ENCODE measurements around the gene SH3PXD2B.

SH3PXD2B gene

DNA sequence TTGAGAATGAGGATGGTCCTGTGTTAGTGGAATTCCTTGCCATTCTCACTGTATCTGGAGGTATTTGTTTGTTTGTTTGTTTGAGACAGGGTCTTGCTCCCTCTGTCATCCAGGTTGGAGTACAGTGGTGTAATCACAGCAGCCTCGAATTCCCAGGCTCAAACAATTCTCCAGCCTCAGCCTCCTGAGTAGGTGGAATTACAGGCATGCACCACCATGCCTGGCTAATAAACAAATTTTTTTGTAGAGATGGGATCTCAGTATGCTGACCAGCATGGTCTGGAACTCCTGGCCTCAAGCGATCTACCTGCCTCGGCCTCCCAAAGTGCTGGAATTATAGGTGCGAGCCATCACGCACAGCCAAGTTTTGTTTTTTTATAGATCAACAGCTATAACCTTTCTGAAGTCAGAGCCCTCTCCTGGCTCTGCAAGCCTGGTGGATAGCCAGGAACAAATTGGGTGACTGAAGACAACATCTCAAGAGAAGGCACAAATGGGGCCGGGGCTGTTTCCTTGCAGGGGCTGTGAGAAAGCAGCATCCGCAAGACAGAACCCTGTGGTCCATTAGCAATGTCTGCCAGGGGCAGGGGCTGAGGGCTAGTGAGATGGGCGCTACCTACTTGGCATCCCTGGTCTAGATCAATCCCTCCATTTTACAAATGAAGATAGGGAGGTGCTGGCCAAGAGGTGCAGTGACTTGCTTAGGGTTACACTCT lies 18.8 kb downstream of the SH3PXD2B start:
- TF ChIP-seq FOXP2 (optimal IDR thresholded peaks at IDR 0.05; ENCODE audit: borderline replicate concordance, extremely low read depth, extremely low read length, insufficient read depth) = no peak
- TF ChIP-seq, protein P1, sequence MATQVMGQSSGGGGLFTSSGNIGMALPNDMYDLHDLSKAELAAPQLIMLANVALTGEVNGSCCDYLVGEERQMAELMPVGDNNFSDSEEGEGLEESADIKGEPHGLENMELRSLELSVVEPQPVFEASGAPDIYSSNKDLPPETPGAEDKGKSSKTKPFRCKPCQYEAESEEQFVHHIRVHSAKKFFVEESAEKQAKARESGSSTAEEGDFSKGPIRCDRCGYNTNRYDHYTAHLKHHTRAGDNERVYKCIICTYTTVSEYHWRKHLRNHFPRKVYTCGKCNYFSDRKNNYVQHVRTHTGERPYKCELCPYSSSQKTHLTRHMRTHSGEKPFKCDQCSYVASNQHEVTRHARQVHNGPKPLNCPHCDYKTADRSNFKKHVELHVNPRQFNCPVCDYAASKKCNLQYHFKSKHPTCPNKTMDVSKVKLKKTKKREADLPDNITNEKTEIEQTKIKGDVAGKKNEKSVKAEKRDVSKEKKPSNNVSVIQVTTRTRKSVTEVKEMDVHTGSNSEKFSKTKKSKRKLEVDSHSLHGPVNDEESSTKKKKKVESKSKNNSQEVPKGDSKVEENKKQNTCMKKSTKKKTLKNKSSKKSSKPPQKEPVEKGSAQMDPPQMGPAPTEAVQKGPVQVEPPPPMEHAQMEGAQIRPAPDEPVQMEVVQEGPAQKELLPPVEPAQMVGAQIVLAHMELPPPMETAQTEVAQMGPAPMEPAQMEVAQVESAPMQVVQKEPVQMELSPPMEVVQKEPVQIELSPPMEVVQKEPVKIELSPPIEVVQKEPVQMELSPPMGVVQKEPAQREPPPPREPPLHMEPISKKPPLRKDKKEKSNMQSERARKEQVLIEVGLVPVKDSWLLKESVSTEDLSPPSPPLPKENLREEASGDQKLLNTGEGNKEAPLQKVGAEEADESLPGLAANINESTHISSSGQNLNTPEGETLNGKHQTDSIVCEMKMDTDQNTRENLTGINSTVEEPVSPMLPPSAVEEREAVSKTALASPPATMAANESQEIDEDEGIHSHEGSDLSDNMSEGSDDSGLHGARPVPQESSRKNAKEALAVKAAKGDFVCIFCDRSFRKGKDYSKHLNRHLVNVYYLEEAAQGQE (IDR thresholded peaks at IDR 0.05; ENCODE audit: insufficient read depth in 1 of 2, low read depth in 2 of 2, low read length in 2 of 2) = no peak
- TF ChIP-seq POLR2AphosphoS5 (IDR thresholded peaks at IDR 0.05; ENCODE audit: low read depth, low read length) = no peak
- TF ChIP-seq TAF1 (IDR thresholded peaks at IDR 0.05; ENCODE audit: borderline replicate concordance, insufficient read depth, low read length) = no peak
- TF ChIP-seq SIN3A (IDR thresholded peaks at IDR 0.05; ENCODE audit: borderline replicate concordance, insufficient read depth, low read length) = no peak

DNA sequence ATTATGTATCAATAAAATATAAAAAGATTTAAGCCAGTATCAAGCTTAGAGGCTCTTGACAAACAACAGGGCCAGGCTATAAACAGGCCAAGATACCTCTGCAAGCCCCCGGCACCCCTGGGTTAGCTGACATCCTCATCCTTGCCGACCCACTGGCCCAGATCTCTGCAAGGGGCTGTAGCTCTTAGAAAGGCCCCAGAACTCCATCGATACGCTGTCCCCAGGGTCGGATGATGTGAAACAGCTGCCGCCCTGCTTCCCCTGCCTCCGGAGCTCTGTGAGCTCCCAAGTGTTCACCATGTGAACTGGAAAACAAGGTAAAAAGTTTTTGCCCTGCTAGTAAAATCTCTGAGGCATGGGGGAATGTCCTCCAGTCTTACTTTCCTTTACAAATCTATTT lies 20.1 kb downstream of the SH3PXD2B start:
- TF ChIP-seq POLR2AphosphoS5 (IDR thresholded peaks at IDR 0.05; ENCODE audit: low read depth, low read length) (no peak), TAF1 (IDR thresholded peaks at IDR 0.05; ENCODE audit: borderline replicate concordance, insufficient read depth, low read length) (no peak)
- TF ChIP-seq, protein P1 (IDR thresholded peaks at IDR 0.05; ENCODE audit: insufficient read depth in 1 of 2, low read depth in 2 of 2, low read length in 2 of 2) = no peak

DNA sequence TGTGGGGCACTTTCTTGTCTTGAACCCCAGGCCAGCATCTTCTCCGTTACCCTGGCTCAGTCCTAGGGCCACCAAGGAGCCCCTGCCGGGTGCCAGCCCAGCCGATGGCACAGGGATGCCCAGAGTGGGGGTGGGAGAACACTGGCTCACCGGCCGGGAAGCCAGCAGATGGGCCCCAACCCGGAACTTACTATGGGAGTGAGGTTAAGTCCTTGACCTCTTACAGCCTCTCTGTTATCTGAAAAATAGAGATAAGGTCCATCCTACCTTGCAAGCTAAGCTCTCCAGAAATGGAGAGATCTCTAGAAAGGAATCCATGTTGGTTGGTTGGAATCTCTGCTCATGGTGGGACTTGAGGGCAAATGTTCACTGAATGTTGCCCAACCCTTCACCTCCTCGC lies 20.8 kb downstream of the SH3PXD2B start:
- TF ChIP-seq, protein P1 (IDR thresholded peaks at IDR 0.05; ENCODE audit: insufficient read depth in 1 of 2, low read depth in 2 of 2, low read length in 2 of 2) = no peak
- TF ChIP-seq POLR2AphosphoS5 (IDR thresholded peaks at IDR 0.05; ENCODE audit: low read depth, low read length) = no peak
- no peak for TF ChIP-seq FOXP2 (optimal IDR thresholded peaks at IDR 0.05; ENCODE audit: borderline replicate concordance, extremely low read depth, extremely low read length, insufficient read depth)
- TF ChIP-seq SIN3A (IDR thresholded peaks at IDR 0.05; ENCODE audit: borderline replicate concordance, insufficient read depth, low read length) = no peak
- no peak for TF ChIP-seq TAF1 (IDR thresholded peaks at IDR 0.05; ENCODE audit: borderline replicate concordance, insufficient read depth, low read length)

- TF ChIP-seq POLR2AphosphoS5 (IDR thresholded peaks at IDR 0.05; ENCODE audit: low read depth, low read length) = no peak
- no peak for TF ChIP-seq FOXP2 (optimal IDR thresholded peaks at IDR 0.05; ENCODE audit: borderline replicate concordance, extremely low read depth, extremely low read length, insufficient read depth)
- TF ChIP-seq, protein P1 (IDR thresholded peaks at IDR 0.05; ENCODE audit: insufficient read depth in 1 of 2, low read depth in 2 of 2, low read length in 2 of 2) = no peak
- no peak for TF ChIP-seq SIN3A (IDR thresholded peaks at IDR 0.05; ENCODE audit: borderline replicate concordance, insufficient read depth, low read length)
- TF ChIP-seq TAF1 (IDR thresholded peaks at IDR 0.05; ENCODE audit: borderline replicate concordance, insufficient read depth, low read length) = no peak
Observed at GRCh38 chr5:172433071-172433470, 21.3 kb downstream of the SH3PXD2B start.

DNA sequence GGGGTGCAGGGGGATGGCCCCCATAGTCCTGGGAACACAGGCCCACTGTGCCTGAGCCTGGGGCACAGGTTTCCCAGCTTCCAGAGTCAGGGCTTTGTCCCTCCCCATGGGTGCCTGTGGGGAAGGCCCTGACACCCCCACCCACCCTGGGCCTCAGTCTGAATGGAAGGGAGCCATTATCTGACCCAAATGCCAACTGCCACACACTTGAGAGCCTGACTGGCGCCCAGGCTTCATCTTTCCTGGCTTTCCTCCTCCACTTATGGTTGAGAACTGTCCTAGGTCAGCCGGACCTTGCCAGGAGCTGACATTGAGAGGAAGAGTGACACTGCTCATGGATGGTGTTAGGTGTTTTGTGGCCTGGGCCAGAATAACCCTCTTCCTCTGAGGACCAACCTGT lies 24.0 kb downstream of the SH3PXD2B start:
- TF ChIP-seq FOXP2 (optimal IDR thresholded peaks at IDR 0.05; ENCODE audit: borderline replicate concordance, extremely low read depth, extremely low read length, insufficient read depth) = no peak

Data from PFSK-1 (cell line).